GM12801 (cell line): Measurements from ENCODE around the gene SH3PXD2B.

ENCODE experiments used
- TF ChIP-seq, protein P1 (sequence below): IDR thresholded peaks from one replicate; pipeline ENCODE4 v1.5.1; 2011; ENCODE audit warnings: control low read depth; ENCODE audit not compliant: insufficient read length; ENCODE audit errors: extremely low read depth

The SH3PXD2B gene

GRCh38 chr5:172436879-172437369 lies 17.4 kb downstream of the SH3PXD2B start:
- TF ChIP-seq, protein P1, sequence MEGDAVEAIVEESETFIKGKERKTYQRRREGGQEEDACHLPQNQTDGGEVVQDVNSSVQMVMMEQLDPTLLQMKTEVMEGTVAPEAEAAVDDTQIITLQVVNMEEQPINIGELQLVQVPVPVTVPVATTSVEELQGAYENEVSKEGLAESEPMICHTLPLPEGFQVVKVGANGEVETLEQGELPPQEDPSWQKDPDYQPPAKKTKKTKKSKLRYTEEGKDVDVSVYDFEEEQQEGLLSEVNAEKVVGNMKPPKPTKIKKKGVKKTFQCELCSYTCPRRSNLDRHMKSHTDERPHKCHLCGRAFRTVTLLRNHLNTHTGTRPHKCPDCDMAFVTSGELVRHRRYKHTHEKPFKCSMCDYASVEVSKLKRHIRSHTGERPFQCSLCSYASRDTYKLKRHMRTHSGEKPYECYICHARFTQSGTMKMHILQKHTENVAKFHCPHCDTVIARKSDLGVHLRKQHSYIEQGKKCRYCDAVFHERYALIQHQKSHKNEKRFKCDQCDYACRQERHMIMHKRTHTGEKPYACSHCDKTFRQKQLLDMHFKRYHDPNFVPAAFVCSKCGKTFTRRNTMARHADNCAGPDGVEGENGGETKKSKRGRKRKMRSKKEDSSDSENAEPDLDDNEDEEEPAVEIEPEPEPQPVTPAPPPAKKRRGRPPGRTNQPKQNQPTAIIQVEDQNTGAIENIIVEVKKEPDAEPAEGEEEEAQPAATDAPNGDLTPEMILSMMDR: no peak

GRCh38 chr5:172436078-172436878 lies 18.0 kb downstream of the SH3PXD2B start:
- TF ChIP-seq, protein P1: no peak

DNA sequence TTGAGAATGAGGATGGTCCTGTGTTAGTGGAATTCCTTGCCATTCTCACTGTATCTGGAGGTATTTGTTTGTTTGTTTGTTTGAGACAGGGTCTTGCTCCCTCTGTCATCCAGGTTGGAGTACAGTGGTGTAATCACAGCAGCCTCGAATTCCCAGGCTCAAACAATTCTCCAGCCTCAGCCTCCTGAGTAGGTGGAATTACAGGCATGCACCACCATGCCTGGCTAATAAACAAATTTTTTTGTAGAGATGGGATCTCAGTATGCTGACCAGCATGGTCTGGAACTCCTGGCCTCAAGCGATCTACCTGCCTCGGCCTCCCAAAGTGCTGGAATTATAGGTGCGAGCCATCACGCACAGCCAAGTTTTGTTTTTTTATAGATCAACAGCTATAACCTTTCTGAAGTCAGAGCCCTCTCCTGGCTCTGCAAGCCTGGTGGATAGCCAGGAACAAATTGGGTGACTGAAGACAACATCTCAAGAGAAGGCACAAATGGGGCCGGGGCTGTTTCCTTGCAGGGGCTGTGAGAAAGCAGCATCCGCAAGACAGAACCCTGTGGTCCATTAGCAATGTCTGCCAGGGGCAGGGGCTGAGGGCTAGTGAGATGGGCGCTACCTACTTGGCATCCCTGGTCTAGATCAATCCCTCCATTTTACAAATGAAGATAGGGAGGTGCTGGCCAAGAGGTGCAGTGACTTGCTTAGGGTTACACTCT lies 18.8 kb downstream of the SH3PXD2B start:
- TF ChIP-seq, protein P1: no peak

GRCh38 chr5:172434251-172434650 lies 20.1 kb downstream of the SH3PXD2B start:
- TF ChIP-seq, protein P1: no peak

- TF ChIP-seq, protein P1: no peak
Measured at GRCh38 chr5:172433513-172433912, 20.8 kb downstream of the SH3PXD2B start.

DNA sequence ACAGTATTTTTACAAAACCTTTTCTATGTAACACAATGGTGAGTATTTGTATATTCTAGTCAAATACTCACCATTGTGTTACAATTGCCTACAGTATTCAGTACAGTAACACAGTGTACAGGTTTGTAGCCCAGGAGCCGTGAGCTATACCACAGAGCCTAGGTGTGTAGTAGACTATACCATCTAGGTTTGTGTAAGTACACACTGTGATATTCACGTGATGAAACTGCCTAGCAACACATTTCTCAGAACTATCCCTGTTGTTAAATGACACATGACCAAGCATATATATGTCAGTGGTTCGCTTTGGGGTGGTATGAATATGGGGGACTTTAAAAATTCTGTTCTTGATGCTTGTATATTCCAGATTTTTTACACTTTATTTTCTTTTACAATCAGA lies 21.3 kb downstream of the SH3PXD2B start:
- TF ChIP-seq, protein P1: no peak

- TF ChIP-seq, protein P1: no peak
Measured at GRCh38 chr5:172430354-172430753, 24.0 kb downstream of the SH3PXD2B start.
